H1 (cell line): ENCODE measurements around the gene SLC34A1. TPM values are rescaled to one million over a fixed set of nuclear protein-coding genes. Genes with fewer than 3 reads are reported as not detected.

Source experiments
- CHD2 ChIP-seq: IDR thresholded peaks from 2 replicates; pipeline ENCODE4 v1.6.1; 2012; ENCODE audit warnings: low read length, improper control_type of control experiment
- CTBP2 ChIP-seq: IDR thresholded peaks from 2 replicates; pipeline ENCODE4 v1.7.0; 2011; ENCODE audit warnings: borderline replicate concordance, mild to moderate bottlenecking, moderate library complexity, mixed read lengths, low read length; ENCODE audit not compliant: insufficient read depth, insufficient read length
- NANOG ChIP-seq: IDR thresholded peaks from 2 replicates; pipeline ENCODE4 v1.6.1; 2011; ENCODE audit warnings: low read length, low read depth, mild to moderate bottlenecking, inconsistent platforms; ENCODE audit not compliant: insufficient read depth, poor library complexity, severe bottlenecking
- POLR2AphosphoS5 ChIP-seq: IDR thresholded peaks from 2 replicates; pipeline ENCODE4 v1.6.1; 2011; ENCODE audit warnings: low read depth, low read length
- RBBP5 ChIP-seq: IDR thresholded peaks from 2 replicates; pipeline ENCODE4 v1.7.1; 2012; ENCODE audit warnings: low read depth, mild to moderate bottlenecking, inconsistent platforms, low read length, moderate library complexity, borderline replicate concordance
- RXRA ChIP-seq: IDR thresholded peaks from 2 replicates; pipeline ENCODE4 v1.6.1; 2011; ENCODE audit warnings: low read depth, mild to moderate bottlenecking, low read length, moderate library complexity; ENCODE audit not compliant: insufficient read depth
- polyA plus RNA-seq, 7 experiments: library from polyadenylated mRNA; depleted of rRNA in 3 of 7; stranded (reverse) in 5 of 7; unstranded in 2 of 7; fragments of >200 nt in 5 of 7; fragments of 200-250 nt in 2 of 7; gene quantifications; 1 replicate in 5 of 7; 2 replicates in 1 of 7; 4 replicates in 1 of 7; pipeline versions ENCODE4 v1.2.1 to v1.2.3, GENCODE V29; 2011 to 2013; ENCODE audit warnings: missing spikeins in 2 of 7, mixed read lengths in 2 of 7
- total RNA-seq: library from RNA; stranded (reverse); fragmentation: NEBNext Ultra II Directional; extraction: Animal tissue kit (Norgen Biotek cat#: 25700); gene quantifications from 2 replicates; pipeline ENCODE4 v1.2.1, GENCODE V29; 2021
- TF ChIP-seq, protein P1 (sequence below): IDR thresholded peaks from 2 replicates; pipeline ENCODE4 v1.6.1; 2012; ENCODE audit warnings: low read length, inconsistent platforms

The SLC34A1 gene
- total and polyA plus RNA-seq, 2 of the 8 experiments (the other 6 are each of a cell fraction or from before 2014, with no cell fraction given): not detected

DNA sequence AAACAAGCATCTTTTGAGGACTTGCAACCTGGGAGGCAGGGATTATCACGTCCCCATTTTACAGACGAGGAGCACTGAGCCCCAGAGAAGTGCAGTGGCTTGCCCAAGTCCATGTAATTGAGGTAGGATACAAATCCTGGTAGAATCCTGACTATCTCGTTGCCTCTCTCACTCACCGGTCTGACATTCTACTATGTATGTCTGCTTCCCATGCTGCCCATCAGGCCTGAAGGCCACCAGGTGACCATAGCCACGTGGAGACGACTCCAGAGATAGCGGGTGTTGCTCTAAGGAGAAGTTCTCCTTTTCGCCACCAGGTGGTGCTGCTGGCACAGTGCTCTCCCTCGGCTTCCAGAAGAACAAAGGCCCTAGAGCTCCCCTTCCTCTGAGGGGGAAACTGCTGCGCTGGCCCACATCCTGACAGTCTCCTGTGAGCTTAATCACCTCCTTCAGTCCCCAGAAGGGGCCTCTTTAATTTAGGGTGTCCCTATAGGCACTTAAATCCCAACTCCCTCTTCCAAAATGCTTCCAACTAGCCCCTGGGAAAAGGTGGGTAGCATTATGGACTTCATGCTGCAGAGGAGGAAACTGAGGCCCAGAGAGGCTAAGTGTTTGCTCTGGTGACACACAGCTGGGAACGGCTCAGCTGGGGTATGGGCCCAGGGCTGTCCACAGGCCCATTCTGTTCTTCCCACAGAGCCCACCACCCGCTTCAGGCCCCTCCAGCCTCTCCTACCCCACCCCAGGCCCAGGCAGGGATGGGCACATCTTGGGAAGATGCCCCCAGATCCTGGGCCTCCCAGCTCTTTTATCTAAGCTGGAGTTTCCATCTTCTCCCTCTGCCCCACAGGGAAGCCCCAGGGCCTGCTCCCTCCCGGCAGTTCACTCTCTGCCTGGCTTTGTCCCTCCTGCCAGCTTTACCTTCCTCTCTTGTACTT, 6.4 kb downstream of the SLC34A1 start (continued):
- TF ChIP-seq, protein P1, sequence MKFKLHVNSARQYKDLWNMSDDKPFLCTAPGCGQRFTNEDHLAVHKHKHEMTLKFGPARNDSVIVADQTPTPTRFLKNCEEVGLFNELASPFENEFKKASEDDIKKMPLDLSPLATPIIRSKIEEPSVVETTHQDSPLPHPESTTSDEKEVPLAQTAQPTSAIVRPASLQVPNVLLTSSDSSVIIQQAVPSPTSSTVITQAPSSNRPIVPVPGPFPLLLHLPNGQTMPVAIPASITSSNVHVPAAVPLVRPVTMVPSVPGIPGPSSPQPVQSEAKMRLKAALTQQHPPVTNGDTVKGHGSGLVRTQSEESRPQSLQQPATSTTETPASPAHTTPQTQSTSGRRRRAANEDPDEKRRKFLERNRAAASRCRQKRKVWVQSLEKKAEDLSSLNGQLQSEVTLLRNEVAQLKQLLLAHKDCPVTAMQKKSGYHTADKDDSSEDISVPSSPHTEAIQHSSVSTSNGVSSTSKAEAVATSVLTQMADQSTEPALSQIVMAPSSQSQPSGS: peak; percentile 55; the same call in 1 of the 2 replicates
- TF ChIP-seq CHD2 (no peak), CTBP2 (no peak), RBBP5 (no peak), POLR2AphosphoS5 (no peak), RXRA (no peak), NANOG (no peak)
